BE2C (cell line): ENCODE measurements around the gene DUSP28.
A peak's percentile ranks its signal among the peaks of the same experiment; 100 is the strongest.

Source experiments
- DNase-seq: peaks from one replicate; pipeline ENCODE4 v3.0.0-alpha.2; 2020
- H3K27me3 ChIP-seq: fragments of 250-450 bp; sonication (Bioruptor Pico); 2 replicates; pipeline ENCODE4 v1.5.1; 2020; ENCODE audit warnings: mild to moderate bottlenecking
- H3K36me3 ChIP-seq: fragments of 250-450 bp; sonication (Bioruptor Pico); 2 replicates; pipeline ENCODE4 v1.5.1; 2020; ENCODE audit warnings: mild to moderate bottlenecking
- H3K4me1 ChIP-seq: fragments of 250-450 bp; sonication (Bioruptor Pico); 2 replicates; pipeline ENCODE4 v1.5.1; 2020
- H3K4me3 ChIP-seq: 2 replicates; pipeline ENCODE4 v1.5.1; 2011; ENCODE audit warnings: low read depth, low read length
- H3K9me3 ChIP-seq: fragments of 250-450 bp; sonication (Bioruptor Pico); 2 replicates; pipeline ENCODE4 v1.5.1; 2020
- CTCF ChIP-seq: IDR thresholded peaks from 2 replicates; pipeline ENCODE4 v1.5.1; 2012; ENCODE audit warnings: mild to moderate bottlenecking, low read depth, low read length

The DUSP28 gene

GRCh38 chr2:240569998-240570530 is 9.9 kb downstream of the DUSP28 start:
- no peaks in the 10 kb centered on the region for H3K9me3 ChIP-seq
- peaks cover 5% of the 10 kb centered on the region for H3K36me3 ChIP-seq
- H3K4me3 ChIP-seq, result no peak overlapping the region
- DNase-seq, result peak; percentile 6
- H3K27me3 ChIP-seq, result no peaks in the 10 kb centered on the region
- H3K4me1 ChIP-seq, result peaks cover 21% of the 10 kb centered on the region
- no peak for TF ChIP-seq CTCF

- no peak for TF ChIP-seq CTCF
- peak; percentile 3 for DNase-seq
- Histone ChIP-seq H3K36me3 (peaks cover 10% of the 10 kb centered on the region), H3K27me3 (no peaks in the 10 kb centered on the region), H3K4me1 (peaks cover 16% of the 10 kb centered on the region), H3K9me3 (no peaks in the 10 kb centered on the region), H3K4me3 (no peak overlapping the region)
These were observed 10.6 kb downstream of the DUSP28 start for GRCh38 chr2:240570531-240571313.

GRCh38 chr2:240571314-240571973 is 11.3 kb downstream of the DUSP28 start:
- Histone ChIP-seq H3K9me3 (no peaks in the 10 kb centered on the region), H3K27me3 (no peaks in the 10 kb centered on the region), H3K4me3 (no peak overlapping the region), H3K36me3 (peaks cover 10% of the 10 kb centered on the region), H3K4me1 (peaks cover 11% of the 10 kb centered on the region)
- DNase-seq, result peak; percentile 3
- TF ChIP-seq CTCF, result no peak

GRCh38 chr2:240572141-240573031 is 12.2 kb downstream of the DUSP28 start:
- DNase-seq, result peak; percentile 8
- H3K9me3 ChIP-seq, result no peaks in the 10 kb centered on the region
- TF ChIP-seq CTCF, result no peak
- no peaks in the 10 kb centered on the region for H3K27me3 ChIP-seq
- H3K36me3 ChIP-seq, result peaks cover 15% of the 10 kb centered on the region
- H3K4me1 ChIP-seq, result peaks cover 3% of the 10 kb centered on the region; the same call in 1 of the 2 replicates
- no peak overlapping the region for H3K4me3 ChIP-seq

- H3K36me3 ChIP-seq, result peaks cover 20% of the 10 kb centered on the region
These were observed 12.9 kb downstream of the DUSP28 start for GRCh38 chr2:240573071-240573515.

More at GRCh38 chr2:240573071-240573515, 12.9 kb downstream of the DUSP28 start:
- Histone ChIP-seq H3K9me3 (no peaks in the 10 kb centered on the region), H3K4me3 (no peak overlapping the region), H3K4me1 (peaks cover 3% of the 10 kb centered on the region; the same call in 1 of the 2 replicates), H3K27me3 (no peaks in the 10 kb centered on the region)
- TF ChIP-seq CTCF, result no peak
- no peak for DNase-seq
